22Rv1 (cell line): ENCODE measurements around the gene GPC6.

Experiments used
- ZFX ChIP-seq: fragments of 450-650 bp; IDR thresholded peaks from 2 replicates; pipeline ENCODE4 v1.6.1; 2017; ENCODE audit warnings: antibody characterized with exemption, borderline replicate concordance
- TF ChIP-seq, protein P1 (sequence below): fragments of 450-650 bp; IDR thresholded peaks from 2 replicates; pipeline ENCODE4 v1.5.1; 2017; ENCODE audit warnings: mild to moderate bottlenecking

DNA sequence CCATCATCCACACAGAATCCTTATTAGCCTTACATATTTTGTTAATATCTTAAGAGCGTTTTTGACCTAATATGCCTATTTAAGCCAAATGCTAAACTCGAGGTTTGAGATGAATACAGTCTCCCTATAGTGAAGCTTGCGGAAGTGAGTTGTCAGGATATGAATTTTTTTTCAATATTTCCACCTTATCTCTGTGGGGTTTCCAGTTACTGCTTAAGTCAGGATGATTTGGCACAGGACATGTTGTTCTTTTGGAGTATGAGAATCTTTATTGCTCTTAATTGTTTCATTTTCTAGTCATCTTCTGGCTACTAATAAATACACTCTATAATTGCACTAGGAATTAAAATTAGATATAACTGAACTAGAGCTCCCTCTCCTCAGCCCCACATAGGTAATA is 44.2 kb upstream of the GPC6 start:
- TF ChIP-seq, protein P1, sequence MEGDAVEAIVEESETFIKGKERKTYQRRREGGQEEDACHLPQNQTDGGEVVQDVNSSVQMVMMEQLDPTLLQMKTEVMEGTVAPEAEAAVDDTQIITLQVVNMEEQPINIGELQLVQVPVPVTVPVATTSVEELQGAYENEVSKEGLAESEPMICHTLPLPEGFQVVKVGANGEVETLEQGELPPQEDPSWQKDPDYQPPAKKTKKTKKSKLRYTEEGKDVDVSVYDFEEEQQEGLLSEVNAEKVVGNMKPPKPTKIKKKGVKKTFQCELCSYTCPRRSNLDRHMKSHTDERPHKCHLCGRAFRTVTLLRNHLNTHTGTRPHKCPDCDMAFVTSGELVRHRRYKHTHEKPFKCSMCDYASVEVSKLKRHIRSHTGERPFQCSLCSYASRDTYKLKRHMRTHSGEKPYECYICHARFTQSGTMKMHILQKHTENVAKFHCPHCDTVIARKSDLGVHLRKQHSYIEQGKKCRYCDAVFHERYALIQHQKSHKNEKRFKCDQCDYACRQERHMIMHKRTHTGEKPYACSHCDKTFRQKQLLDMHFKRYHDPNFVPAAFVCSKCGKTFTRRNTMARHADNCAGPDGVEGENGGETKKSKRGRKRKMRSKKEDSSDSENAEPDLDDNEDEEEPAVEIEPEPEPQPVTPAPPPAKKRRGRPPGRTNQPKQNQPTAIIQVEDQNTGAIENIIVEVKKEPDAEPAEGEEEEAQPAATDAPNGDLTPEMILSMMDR = no peak
- TF ChIP-seq ZFX = no peak
